Urinary bladder (tissue), 4 donors: Measurements from ENCODE around the gene ACOT4. TPM values are rescaled to one million over a fixed set of nuclear protein-coding genes. Genes with fewer than 3 reads are reported as not detected.
"Not testable (repeated sequence)": the region's sequence is repeated elsewhere in the genome, so short reads cannot be mapped to it uniquely, and the experiment has no call there.

Experiments used
- DNase-seq: peaks from one replicate; pipeline ENCODE4 v3.0.0-alpha.2; 2015; ENCODE audit errors: extremely low spot score
- H3K27ac ChIP-seq: one replicate; pipeline ENCODE4 v1.5.1; 2013; ENCODE audit warnings: low read depth, mild to moderate bottlenecking, moderate library complexity
- H3K36me3 ChIP-seq: one replicate; pipeline ENCODE4 v1.6.1; 2013; ENCODE audit warnings: mild to moderate bottlenecking, moderate library complexity; ENCODE audit not compliant: insufficient read depth
- H3K4me1 ChIP-seq: one replicate; pipeline ENCODE4 v1.6.1; 2013; ENCODE audit warnings: mild to moderate bottlenecking, moderate library complexity; ENCODE audit not compliant: insufficient read depth
- H3K4me3 ChIP-seq: one replicate; pipeline ENCODE4 v1.5.1; 2013; ENCODE audit warnings: low read depth, low read length
- WGBS: extraction: QIAGEN DNeasy Blood & Tissue Kit; methylation state at CpG from one replicate; pipeline ENCODE4 v1.1.7; 2013; 5-methylcytosine and 5-hydroxymethylcytosine counted together
- polyA plus RNA-seq: library from polyadenylated mRNA; stranded (reverse); fragments of 200-250 nt; gene quantifications from one replicate; pipeline ENCODE4 v1.2.3, GENCODE V29; 2013
- total RNA-seq: library from RNA; depleted of rRNA; stranded (reverse); fragments of >200 nt; gene quantifications from one replicate; pipeline ENCODE4 v1.2.3, GENCODE V29; 2014
- donor health status: healthy with polysubstance abuse.
- donor health status: healthy.

The ACOT4 gene
- total RNA-seq = 1.6 TPM
- 1.0 TPM for polyA plus RNA-seq

DNA sequence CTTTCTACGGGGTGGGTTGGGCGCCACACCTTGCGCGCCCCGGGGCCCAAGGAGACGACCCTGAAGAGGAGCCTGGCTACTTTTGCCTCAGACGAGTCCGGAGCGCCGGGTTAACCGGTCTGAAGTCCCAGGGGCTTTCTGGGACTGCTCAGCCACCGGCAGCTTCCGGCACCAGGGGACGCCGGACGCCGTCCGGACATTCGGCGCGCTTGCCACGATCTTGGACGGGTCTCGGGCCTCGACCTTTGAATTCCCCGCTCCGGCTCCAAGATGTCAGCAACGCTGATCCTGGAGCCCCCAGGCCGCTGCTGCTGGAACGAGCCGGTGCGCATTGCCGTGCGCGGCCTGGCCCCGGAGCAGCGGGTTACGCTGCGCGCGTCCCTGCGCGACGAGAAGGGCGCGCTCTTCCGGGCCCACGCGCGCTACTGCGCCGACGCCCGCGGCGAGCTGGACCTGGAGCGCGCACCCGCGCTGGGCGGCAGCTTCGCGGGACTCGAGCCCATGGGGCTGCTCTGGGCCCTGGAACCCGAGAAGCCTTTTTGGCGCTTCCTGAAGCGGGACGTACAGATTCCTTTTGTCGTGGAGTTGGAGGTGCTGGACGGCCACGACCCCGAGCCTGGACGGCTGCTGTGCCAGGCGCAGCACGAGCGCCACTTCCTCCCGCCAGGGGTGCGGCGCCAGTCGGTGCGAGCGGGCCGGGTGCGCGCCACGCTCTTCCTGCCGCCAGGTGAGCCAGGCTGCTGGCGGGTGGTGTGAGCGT lies at the start of gene ACOT4:
ACOT4 (plus strand) TSS at position 184 of the 760 bp plus-strand sequence; CDS start at position 271, 87 bp downstream.
- DNase-seq = no peak
- H3K27ac ChIP-seq = no peak within 1 kb of the TSS
- H3K4me1 ChIP-seq = no peaks in the 10 kb centered on the region
- H3K4me3 ChIP-seq = peak within 1 kb of the TSS; percentile 46
- H3K36me3 ChIP-seq = no peaks in the 10 kb centered on the region
- WGBS = 2% methylated on average over 89 of the region's 89 CpGs

- not testable (repeated sequence) for H3K4me1 ChIP-seq, H3K4me3 ChIP-seq, DNase-seq, H3K27ac ChIP-seq, H3K36me3 ChIP-seq
- 78% methylated on average over 7 of the region's 7 CpGs for WGBS
Measured at GRCh38 chr14:73542961-73543360, 48.7 kb upstream of the ACOT4 start.

DNA sequence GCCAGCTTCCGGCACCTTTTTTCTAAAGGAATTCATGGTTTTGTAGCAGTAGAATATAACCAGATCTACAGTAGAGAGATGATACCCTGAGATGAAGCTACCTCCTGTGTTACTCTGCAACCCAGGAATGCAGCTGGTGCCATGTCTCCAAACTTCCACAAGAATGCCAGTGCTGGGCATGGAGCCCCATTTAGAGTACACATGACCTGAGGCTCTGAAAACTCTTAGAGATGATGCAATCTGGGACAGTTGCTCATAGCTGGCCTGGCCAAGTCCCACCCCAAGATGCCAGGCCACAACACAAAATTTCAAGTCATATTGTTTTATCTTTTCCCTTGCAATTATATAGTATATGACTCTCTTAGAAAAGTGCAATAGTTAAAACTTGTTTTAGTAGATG lies 46.3 kb upstream of the ACOT4 start:
- WGBS = no CpG with 5 or more reads among the region's 1 CpG
- not testable (repeated sequence) for DNase-seq, H3K4me3 ChIP-seq, H3K36me3 ChIP-seq, H3K4me1 ChIP-seq, H3K27ac ChIP-seq

- H3K4me3 ChIP-seq, DNase-seq: not testable (repeated sequence)
- WGBS = no CpG with 5 or more reads among the region's 3 CpGs
Measured at GRCh38 chr14:73549097-73549496, 42.6 kb upstream of the ACOT4 start.

DNA sequence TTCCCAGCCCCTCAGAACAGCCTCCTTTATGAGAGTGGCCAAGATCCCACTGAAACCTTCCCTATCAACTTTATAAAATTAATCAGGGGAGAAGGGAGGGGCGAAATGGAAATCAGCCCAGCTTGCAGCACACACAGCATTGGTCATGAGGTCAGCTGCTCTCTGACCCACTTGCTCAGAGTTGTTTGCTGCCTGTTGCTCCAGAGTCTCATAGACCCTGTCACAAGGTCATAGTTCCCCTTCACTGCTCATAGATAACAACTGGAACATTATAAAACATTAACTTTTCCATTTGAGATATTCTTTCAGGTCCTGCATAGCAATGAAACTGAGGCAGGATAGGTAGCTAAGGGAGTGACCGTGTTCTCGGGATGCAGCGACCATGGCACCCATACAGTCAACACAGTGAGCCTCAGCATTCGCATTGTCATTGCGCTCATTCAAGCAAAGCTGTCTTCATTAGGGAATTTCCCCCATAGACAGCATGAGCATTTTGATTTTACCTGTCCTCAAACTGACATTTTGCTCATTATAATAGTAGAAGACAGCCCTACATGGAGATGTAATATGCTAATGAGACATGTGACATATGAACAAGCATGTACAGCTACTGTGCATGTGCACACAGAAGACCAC lies 41.7 kb upstream of the ACOT4 start:
- not testable (repeated sequence) for H3K4me1 ChIP-seq, H3K4me3 ChIP-seq, H3K36me3 ChIP-seq, DNase-seq, H3K27ac ChIP-seq
- no CpG with 5 or more reads among the region's 6 CpGs for WGBS

More at GRCh38 chr14:73549097-73549496, 42.6 kb upstream of the ACOT4 start:
- H3K36me3 ChIP-seq, H3K27ac ChIP-seq, H3K4me1 ChIP-seq: not testable (repeated sequence)

- no peak overlapping the region for H3K27ac ChIP-seq
- no peaks in the 10 kb centered on the region for H3K36me3 ChIP-seq
- no peaks in the 10 kb centered on the region for H3K4me1 ChIP-seq
- DNase-seq = no peak
- H3K4me3 ChIP-seq = no peak overlapping the region
- no CpG with 5 or more reads among the region's 4 CpGs for WGBS
Measured at GRCh38 chr14:73553845-73554244, 37.8 kb upstream of the ACOT4 start.

DNA sequence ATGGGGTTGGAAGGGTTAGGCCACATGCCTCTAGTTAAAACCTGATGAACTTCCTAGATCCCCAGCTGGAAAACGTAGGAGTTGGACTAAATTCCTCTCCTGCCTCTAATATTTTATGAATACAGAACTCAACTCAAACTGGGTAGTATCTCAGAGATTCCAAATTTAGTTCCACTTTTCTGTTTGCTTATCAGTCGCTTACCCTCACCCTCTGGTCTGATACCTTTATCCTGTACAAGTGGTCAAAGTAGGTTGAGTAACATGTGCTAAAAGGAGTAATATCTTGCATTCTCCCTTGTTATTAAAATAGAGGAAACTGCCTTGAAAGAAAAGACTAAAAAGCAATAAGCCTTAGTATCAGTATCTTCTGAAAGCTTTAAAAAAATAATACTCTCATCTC lies 34.5 kb upstream of the ACOT4 start:
- not testable (repeated sequence) for H3K4me3 ChIP-seq, H3K4me1 ChIP-seq, DNase-seq, H3K27ac ChIP-seq, H3K36me3 ChIP-seq
- WGBS = no CpG with 5 or more reads among the region's 2 CpGs

DNA sequence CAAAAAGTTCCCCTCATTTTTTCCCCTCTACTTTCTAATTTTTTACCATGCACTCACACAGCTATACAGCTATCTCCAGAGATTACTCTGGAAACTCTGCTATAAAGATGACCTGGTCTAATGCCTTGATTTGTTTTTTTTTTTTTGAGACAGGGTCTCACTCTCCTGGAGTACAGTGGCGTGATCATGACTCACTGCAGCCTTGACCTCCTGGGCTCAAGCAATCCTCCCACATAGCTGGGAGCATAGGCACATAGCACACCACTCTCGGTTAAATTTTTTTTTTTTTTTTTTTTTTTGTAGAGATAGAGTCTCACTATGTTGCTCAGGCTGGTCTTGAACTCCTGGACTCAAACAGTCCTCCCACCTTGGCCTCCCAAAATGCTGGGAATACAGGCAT lies 33.4 kb upstream of the ACOT4 start:
- H3K27ac ChIP-seq, DNase-seq, H3K4me3 ChIP-seq, H3K4me1 ChIP-seq, H3K36me3 ChIP-seq: not testable (repeated sequence)
- no CpG with 5 or more reads among the region's 2 CpGs for WGBS

DNA sequence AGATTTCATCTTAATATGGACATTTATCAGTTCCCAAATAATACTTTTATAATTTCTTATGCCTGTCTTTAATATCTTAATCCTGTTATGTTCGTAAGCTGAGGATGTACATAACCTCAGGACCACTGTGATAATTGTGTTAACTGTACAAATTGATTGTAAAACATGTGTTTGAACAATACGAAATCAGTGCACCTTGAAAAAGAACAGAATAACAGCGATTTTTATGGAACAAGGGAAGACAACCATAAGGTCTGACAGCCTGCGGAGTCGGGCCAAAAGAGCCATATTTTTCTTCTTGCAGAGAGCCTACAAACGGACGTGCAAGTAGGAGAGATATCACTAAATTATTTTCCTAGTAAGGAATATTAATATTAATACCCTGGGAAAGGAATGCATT lies 29.4 kb upstream of the ACOT4 start:
- 95% methylated on average over 7 of the region's 7 CpGs for WGBS
- H3K4me1 ChIP-seq, H3K36me3 ChIP-seq, H3K4me3 ChIP-seq, H3K27ac ChIP-seq, DNase-seq: not testable (repeated sequence)

DNA sequence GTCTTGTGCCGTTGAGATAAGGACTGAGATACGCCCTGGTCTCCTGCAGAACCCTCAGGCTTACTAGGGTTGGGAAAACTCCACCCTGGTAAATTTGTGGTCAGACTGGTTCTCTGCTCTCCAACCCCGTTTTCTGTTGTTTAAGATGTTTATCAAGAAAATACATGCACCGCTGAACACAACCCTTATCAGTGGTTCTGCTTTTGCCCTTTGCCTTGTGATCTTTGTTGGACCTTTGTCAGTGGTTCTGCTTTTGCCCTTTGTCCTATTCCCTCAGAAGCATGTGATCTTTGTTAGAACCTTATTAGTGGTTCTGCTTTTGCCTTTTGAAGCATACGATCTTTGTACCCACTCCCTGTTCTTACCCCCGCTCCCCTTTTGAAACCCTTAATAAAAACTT lies 29.0 kb upstream of the ACOT4 start:
- DNase-seq, H3K4me3 ChIP-seq, H3K4me1 ChIP-seq, H3K27ac ChIP-seq, H3K36me3 ChIP-seq: not testable (repeated sequence)
- WGBS = 88% methylated on average over 6 of the region's 6 CpGs

- not testable (repeated sequence) for H3K36me3 ChIP-seq, DNase-seq, H3K27ac ChIP-seq, H3K4me3 ChIP-seq, H3K4me1 ChIP-seq
- WGBS = 93% methylated on average over 18 of the region's 18 CpGs
Measured at GRCh38 chr14:73566431-73566830, 25.2 kb upstream of the ACOT4 start.

- not testable (repeated sequence) for H3K4me1 ChIP-seq, H3K27ac ChIP-seq, H3K4me3 ChIP-seq, H3K36me3 ChIP-seq, DNase-seq
- WGBS = 98% methylated on average over 6 of the region's 6 CpGs
Measured at GRCh38 chr14:73566935-73567334, 24.7 kb upstream of the ACOT4 start.

GRCh38 chr14:73567358-73567757 lies 24.3 kb upstream of the ACOT4 start:
- no peak overlapping the region for H3K27ac ChIP-seq

More at GRCh38 chr14:73567358-73567757, 24.3 kb upstream of the ACOT4 start:
- DNase-seq = no peak
- 89% methylated on average over 7 of the region's 7 CpGs for WGBS
- H3K36me3 ChIP-seq = no peaks in the 10 kb centered on the region
- peaks cover 2% of the 10 kb centered on the region for H3K4me1 ChIP-seq
- no peak overlapping the region for H3K4me3 ChIP-seq
